ENCODE results near the gene BGN.

BGN gene

DNA sequence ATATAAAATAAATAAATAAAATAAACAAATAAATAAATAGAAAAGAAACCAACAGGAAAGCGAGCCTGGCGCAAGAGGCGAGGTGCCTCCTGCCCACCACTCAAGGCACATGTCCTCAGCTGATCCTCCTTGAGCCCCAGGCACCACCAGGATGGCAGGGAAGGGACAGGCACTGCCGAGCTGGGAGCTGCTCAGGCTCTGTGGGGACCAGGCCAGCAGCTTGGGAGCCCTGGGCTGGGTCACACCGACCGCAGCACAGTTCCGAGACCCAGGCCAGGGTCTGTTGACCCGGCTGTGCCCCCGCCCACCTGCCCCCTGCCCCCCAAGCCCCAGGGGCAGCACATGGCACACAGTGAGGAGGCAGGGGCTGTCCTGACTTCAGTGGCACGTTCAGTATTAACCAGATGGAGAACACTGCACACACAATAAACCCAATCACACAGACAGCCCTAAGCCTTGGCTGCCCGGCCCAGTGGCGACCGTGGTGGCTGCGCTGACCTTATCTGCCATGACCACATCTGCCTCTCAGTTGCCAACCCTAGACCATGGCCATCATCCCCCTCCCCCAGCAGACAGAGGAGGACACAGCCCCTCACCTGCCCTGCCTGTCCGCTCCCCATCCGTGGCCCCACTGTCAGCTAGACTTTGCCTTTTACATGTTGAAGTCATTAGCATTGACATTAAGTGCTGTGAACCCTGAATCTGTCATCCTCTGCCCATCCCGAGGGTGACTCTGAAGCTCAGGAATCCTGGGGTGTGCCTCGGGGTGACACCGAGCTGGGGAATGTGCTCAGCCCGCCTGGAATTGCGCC lies 46.0 kb upstream of the BGN start:
- no peak for ATAC-seq

DNA sequence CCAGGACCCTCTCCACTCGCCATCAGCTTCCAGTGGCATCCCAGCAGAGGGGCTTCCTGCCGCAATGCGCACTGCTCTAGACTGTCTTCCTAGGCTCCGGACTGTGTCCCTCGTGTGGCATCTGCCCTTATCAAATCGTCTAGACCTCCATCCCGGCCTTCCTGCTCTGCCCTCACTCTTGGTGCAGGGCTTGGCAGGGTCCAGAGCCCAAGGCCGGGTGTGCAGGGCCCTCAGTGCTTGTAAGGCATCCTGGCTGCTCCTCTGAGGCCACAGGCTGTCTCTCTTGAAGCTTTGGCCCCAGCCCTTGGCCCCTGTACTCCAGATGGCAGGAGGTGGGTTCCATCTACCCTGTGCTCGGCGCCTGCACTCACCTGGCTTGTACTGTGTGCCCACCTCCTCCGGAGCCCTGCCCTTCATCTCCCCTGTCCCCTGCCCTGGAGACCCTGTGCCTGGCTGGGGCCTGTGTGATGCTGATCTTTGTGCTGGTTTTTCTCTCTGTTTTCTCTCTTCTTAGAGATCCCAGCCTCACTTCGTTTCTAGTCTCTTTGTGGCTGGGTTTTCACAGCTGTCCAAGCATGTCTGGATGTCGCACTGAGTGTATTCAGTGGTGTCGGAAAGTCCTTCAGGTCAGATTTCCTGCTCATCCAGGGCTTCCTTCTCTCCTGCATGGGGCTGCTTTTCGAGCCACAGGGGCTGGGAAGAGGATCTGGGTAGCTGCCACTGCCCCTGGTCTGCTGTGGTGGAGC lies 45.2 kb upstream of the BGN start:
- TF ChIP-seq SNAI2 (CRISPR knock-in tag; IDR thresholded peaks at IDR 0.05) = no peak
- TF ChIP-seq, protein P1, sequence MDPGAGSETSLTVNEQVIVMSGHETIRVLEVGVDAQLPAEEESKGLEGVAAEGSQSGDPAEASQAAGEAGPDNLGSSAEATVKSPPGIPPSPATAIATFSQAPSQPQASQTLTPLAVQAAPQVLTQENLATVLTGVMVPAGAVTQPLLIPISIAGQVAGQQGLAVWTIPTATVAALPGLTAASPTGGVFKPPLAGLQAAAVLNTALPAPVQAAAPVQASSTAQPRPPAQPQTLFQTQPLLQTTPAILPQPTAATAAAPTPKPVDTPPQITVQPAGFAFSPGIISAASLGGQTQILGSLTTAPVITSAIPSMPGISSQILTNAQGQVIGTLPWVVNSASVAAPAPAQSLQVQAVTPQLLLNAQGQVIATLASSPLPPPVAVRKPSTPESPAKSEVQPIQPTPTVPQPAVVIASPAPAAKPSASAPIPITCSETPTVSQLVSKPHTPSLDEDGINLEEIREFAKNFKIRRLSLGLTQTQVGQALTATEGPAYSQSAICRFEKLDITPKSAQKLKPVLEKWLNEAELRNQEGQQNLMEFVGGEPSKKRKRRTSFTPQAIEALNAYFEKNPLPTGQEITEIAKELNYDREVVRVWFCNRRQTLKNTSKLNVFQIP (CRISPR knock-in tag; IDR thresholded peaks at IDR 0.05; ENCODE audit: borderline replicate concordance, low read depth) = no peak
- no peak for TF ChIP-seq TOX (CRISPR knock-in tag; IDR thresholded peaks at IDR 0.05; ENCODE audit: borderline replicate concordance)
- TF ChIP-seq ZNF70 (CRISPR knock-in tag; IDR thresholded peaks at IDR 0.05) = no peak
- TF ChIP-seq ZNF565 (CRISPR knock-in tag; conservative IDR thresholded peaks at IDR 0.05; ENCODE audit: low read depth) = no peak
- no peak for TF ChIP-seq ZFP3 (CRISPR knock-in tag; IDR thresholded peaks at IDR 0.05)
- no peak for TF ChIP-seq CSDC2 (CRISPR knock-in tag; IDR thresholded peaks at IDR 0.05)
- no peak for TF ChIP-seq ZFP30 (CRISPR knock-in tag; IDR thresholded peaks at IDR 0.05)
- no peak for ATAC-seq

More for the DNA sequence above, 46.0 kb upstream of the BGN start:
- TF ChIP-seq OSR1 (CRISPR knock-in tag; IDR thresholded peaks at IDR 0.05) (no peak), ARNTL (CRISPR knock-in tag; IDR thresholded peaks at IDR 0.05; ENCODE audit: borderline replicate concordance, low read depth) (no peak)

DNA sequence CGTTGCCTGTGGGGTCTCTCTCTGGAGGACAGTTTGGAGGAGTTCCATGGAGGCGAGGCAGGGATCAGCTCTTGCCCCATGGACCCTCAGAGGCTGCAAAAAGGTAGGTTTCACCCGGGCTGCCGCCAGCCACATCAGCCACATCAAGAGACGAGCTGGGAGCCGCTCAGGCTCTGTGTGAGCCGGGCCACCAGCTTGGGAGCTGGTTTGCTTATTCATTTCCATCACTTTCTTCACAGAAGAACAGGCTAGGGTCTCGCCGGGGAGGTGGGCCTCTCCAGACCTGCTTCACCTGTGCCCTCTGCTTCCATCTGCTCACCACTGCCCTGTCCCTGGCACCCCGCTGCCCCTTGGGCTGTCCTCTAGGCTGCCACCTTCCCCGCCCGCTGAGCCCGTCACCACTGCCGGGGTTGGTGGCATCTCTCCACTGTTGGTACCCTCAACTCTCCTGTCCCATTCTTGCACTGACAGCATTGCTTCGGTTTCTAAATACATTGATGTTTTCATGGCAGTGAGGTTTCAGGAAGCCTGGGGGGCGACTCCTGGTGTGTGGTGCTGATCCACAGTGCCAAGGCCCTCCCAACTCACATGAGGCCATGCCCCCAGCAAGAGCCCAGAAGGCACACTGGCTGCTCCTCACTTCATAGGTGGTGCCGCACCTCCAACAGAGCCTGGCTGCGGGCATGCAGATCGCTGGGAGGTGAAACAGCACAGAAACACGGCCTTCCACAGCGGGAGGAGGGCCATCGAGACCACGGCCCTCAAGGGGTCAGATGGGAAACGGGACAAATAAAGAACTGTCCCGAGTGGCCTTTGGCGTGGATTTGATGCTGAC lies 44.4 kb upstream of the BGN start:
- no peak for ATAC-seq
- TF ChIP-seq, protein P2, sequence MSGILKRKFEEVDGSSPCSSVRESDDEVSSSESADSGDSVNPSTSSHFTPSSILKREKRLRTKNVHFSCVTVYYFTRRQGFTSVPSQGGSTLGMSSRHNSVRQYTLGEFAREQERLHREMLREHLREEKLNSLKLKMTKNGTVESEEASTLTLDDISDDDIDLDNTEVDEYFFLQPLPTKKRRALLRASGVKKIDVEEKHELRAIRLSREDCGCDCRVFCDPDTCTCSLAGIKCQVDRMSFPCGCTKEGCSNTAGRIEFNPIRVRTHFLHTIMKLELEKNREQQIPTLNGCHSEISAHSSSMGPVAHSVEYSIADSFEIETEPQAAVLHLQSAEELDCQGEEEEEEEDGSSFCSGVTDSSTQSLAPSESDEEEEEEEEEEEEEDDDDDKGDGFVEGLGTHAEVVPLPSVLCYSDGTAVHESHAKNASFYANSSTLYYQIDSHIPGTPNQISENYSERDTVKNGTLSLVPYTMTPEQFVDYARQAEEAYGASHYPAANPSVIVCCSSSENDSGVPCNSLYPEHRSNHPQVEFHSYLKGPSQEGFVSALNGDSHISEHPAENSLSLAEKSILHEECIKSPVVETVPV (CRISPR knock-in tag; IDR thresholded peaks at IDR 0.05) = no peak
- no peak for TF ChIP-seq TCF4 (CRISPR knock-in tag; IDR thresholded peaks at IDR 0.05; ENCODE audit: borderline replicate concordance)
- no peak for TF ChIP-seq ZNF70 (CRISPR knock-in tag; IDR thresholded peaks at IDR 0.05)
- TF ChIP-seq GLIS3 (CRISPR knock-in tag; IDR thresholded peaks at IDR 0.05) = no peak
- TF ChIP-seq TOX (CRISPR knock-in tag; IDR thresholded peaks at IDR 0.05; ENCODE audit: borderline replicate concordance) = no peak

DNA sequence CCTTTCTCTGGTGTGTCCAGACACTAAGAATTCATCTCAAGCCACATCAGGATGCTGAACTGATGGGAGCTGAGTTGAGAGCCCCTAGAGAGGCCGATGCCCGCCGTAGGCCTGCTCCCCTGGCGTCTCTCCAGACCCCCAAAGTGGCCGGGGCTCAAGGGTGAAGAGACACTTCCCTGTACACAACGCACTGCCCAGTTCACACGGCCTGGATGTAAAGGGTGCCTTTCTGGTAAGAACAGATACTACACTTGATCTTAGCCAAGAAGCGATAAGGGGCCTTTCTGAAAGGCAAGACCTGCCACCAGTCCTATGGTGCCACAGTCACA lies 43.9 kb upstream of the BGN start:
- no peak for ATAC-seq
- TF ChIP-seq, protein P3, sequence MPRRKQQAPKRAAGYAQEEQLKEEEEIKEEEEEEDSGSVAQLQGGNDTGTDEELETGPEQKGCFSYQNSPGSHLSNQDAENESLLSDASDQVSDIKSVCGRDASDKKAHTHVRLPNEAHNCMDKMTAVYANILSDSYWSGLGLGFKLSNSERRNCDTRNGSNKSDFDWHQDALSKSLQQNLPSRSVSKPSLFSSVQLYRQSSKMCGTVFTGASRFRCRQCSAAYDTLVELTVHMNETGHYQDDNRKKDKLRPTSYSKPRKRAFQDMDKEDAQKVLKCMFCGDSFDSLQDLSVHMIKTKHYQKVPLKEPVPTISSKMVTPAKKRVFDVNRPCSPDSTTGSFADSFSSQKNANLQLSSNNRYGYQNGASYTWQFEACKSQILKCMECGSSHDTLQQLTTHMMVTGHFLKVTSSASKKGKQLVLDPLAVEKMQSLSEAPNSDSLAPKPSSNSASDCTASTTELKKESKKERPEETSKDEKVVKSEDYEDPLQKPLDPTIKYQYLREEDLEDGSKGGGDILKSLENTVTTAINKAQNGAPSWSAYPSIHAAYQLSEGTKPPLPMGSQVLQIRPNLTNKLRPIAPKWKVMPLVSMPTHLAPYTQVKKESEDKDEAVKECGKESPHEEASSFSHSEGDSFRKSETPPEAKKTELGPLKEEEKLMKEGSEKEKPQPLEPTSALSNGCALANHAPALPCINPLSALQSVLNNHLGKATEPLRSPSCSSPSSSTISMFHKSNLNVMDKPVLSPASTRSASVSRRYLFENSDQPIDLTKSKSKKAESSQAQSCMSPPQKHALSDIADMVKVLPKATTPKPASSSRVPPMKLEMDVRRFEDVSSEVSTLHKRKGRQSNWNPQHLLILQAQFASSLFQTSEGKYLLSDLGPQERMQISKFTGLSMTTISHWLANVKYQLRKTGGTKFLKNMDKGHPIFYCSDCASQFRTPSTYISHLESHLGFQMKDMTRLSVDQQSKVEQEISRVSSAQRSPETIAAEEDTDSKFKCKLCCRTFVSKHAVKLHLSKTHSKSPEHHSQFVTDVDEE (CRISPR knock-in tag; IDR thresholded peaks at IDR 0.05) = no peak
- TF ChIP-seq, protein P4, sequence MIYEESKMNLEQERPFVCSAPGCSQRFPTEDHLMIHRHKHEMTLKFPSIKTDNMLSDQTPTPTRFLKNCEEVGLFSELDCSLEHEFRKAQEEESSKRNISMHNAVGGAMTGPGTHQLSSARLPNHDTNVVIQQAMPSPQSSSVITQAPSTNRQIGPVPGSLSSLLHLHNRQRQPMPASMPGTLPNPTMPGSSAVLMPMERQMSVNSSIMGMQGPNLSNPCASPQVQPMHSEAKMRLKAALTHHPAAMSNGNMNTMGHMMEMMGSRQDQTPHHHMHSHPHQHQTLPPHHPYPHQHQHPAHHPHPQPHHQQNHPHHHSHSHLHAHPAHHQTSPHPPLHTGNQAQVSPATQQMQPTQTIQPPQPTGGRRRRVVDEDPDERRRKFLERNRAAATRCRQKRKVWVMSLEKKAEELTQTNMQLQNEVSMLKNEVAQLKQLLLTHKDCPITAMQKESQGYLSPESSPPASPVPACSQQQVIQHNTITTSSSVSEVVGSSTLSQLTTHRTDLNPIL (CRISPR knock-in tag; IDR thresholded peaks at IDR 0.05; ENCODE audit: low read depth) = no peak
- no peak for TF ChIP-seq RARB (CRISPR knock-in tag; IDR thresholded peaks at IDR 0.05)
- TF ChIP-seq ZNF8 (CRISPR knock-in tag; IDR thresholded peaks at IDR 0.05) = no peak
- TF ChIP-seq, protein P5, sequence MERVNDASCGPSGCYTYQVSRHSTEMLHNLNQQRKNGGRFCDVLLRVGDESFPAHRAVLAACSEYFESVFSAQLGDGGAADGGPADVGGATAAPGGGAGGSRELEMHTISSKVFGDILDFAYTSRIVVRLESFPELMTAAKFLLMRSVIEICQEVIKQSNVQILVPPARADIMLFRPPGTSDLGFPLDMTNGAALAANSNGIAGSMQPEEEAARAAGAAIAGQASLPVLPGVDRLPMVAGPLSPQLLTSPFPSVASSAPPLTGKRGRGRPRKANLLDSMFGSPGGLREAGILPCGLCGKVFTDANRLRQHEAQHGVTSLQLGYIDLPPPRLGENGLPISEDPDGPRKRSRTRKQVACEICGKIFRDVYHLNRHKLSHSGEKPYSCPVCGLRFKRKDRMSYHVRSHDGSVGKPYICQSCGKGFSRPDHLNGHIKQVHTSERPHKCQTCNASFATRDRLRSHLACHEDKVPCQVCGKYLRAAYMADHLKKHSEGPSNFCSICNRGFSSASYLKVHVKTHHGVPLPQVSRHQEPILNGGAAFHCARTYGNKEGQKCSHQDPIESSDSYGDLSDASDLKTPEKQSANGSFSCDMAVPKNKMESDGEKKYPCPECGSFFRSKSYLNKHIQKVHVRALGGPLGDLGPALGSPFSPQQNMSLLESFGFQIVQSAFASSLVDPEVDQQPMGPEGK (CRISPR knock-in tag; IDR thresholded peaks at IDR 0.05; ENCODE audit: borderline replicate concordance) = no peak
- TF ChIP-seq ZFP30 (CRISPR knock-in tag; IDR thresholded peaks at IDR 0.05) = no peak
- TF ChIP-seq, protein P2 (CRISPR knock-in tag; IDR thresholded peaks at IDR 0.05) = no peak
- TF ChIP-seq ISL1 (CRISPR knock-in tag; IDR thresholded peaks at IDR 0.05) = no peak
- no peak for TF ChIP-seq ZC3H10 (CRISPR knock-in tag; IDR thresholded peaks at IDR 0.05)
- TF ChIP-seq, protein P1 (CRISPR knock-in tag; IDR thresholded peaks at IDR 0.05; ENCODE audit: borderline replicate concordance, low read depth) = no peak
- no peak for TF ChIP-seq ARNTL (CRISPR knock-in tag; IDR thresholded peaks at IDR 0.05; ENCODE audit: borderline replicate concordance, low read depth)
- TF ChIP-seq ZNF565 (CRISPR knock-in tag; conservative IDR thresholded peaks at IDR 0.05; ENCODE audit: low read depth) = no peak
- no peak for TF ChIP-seq TOX (CRISPR knock-in tag; IDR thresholded peaks at IDR 0.05; ENCODE audit: borderline replicate concordance)
- TF ChIP-seq ZNF70 (CRISPR knock-in tag; IDR thresholded peaks at IDR 0.05) = no peak
- no peak for TF ChIP-seq OSR1 (CRISPR knock-in tag; IDR thresholded peaks at IDR 0.05)

All from SK-N-SH treated with all-trans-retinoic acid at 6 μM for 48 hours (cell line).